GM19351 (cell line): Measurements from ENCODE around the gene ATM.
"Not testable (repeated sequence)": the region's sequence is repeated elsewhere in the genome, so short reads cannot be mapped to it uniquely, and the experiment has no call there.

Source experiments
- ATAC-seq: cut with Tn5 transposase; IDR thresholded peaks from one replicate; pipeline ENCODE4 v1.9.1; 2021; ENCODE audit warnings: mild to moderate bottlenecking, moderate library complexity; ENCODE audit not compliant: unreplicated experiment

Gene ATM

DNA sequence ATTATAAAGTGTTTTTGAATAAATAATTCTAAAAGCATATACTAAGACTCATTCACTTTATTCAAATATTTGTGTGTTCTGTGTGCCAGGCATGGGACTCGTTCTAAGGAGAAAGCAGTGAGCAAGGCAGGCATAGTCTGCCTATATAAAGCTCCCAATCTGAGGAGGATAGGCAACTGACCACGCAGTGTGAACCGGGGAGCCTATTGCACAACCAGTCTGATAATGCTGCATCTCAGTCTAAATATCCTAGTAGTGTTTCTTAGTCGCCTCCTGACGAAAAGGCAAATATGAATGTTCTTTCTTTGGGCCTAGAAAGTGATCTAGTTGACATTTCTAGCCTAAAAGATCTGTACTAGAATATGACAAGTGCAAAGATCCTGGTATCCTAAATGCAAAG lies 146.2 kb downstream of the ATM start:
- ATAC-seq = no peak

DNA sequence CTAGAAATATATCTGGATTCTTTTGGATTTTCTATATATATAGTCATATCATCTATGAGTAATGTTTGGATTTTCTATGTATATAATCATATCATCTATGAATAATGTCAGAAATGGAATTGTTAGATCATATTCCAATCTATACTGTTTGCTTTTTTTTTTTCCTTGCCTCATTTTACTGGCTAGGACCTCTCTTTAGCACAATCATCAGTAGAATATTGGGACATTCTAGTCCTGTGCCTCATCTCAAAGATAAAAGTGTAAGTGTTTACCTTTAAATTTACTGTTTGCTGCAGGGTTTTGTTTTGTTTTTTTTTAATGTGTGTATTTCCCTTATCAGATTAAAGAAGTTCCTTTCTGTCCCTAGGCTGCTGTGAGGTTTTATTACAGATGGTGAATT lies 147.4 kb downstream of the ATM start:
- no peak for ATAC-seq

DNA sequence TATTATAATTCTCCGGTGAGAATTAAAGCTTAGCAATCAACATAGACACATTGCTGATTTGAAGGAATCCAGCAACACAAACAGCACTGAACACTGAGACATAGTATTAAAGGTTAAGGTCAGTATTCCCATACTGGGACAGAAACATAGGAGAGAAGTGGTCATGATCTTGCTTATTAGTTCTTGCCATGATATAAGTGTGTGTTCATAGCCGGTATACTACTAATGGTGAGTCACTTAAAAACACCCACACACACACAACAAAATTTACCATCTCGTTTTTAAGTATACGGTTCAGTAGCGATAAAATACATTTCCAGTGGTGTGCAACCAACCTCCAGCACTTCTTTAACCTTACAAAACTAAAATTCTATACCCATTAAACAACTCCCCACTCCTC lies 148.1 kb downstream of the ATM start:
- no peak for ATAC-seq

DNA sequence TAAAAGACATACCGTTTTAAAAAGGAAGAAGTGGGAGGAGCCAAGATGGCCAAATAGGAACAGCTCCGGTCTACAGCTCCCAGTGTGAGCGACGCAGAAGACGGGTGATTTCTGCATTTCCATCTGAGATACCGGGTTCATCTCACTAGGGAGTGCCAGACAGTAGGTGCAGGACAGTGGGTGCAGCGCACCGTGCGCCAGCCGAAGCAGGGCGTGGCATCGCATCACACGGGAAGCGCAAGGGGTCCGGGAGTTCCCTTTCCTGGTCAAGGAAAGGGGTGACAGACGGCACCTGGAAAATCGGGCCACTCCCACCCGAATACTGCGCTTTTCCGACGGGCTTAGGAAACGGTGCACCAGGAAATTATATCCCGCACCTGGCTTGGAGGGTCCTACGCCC lies 150.6 kb downstream of the ATM start:
- ATAC-seq = not testable (repeated sequence)

DNA sequence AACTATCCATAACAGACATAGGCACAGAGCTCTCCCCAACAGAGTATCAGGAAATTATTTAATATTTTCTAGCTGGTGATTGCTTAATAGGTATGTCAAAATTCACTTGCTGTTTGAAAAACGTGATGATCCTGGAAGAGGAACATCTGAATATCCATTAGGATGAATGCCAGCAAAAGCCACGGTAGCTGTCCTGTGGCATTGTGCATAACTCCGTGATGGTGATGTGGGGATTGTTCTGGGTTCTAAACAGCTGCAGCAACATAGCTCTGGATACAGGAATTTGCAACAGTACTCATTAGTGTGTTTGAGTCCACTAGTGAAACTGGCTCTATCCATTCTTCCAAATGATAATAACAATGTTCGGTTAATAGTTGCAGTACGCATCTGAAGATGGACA lies 165.7 kb downstream of the ATM start:
- ATAC-seq = no peak

DNA sequence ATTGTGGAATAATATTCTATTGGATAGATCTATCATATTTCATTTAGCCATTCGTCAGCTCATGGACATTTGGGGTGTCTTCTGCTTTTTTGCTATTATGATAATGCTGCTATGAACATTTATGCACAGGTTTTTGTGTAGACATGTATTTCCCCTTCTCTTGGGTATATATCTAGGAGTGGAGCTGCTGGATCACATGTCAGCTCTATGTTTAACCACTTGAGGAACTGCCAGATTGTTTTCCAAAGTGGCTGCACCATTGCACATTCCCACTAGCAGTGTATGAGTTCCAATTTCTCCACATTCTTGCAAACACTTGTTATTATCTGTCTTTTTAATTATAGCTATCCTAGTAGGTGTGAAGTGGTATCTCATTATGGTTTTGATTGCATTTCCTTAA lies 169.5 kb downstream of the ATM start:
- ATAC-seq = no peak

DNA sequence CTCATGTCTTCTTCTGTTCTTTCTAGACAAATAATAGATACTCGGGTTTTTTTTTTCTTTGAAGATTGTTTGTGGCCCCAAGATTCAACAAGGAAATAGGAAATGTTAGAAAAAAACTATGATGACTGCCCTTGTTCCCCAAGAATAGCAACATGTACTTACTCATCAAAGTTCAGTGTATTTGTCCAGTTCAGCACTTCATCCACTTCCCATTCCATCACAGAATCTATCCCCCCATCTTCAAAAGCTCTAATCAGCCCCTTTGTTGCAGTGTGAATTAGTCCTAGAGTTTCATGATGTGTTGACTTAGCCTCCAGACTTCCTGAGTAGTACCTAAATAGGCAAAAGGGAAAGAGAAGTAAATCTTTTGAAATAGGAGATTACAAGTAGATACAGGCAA lies 170.2 kb downstream of the ATM start:
- no peak for ATAC-seq

DNA sequence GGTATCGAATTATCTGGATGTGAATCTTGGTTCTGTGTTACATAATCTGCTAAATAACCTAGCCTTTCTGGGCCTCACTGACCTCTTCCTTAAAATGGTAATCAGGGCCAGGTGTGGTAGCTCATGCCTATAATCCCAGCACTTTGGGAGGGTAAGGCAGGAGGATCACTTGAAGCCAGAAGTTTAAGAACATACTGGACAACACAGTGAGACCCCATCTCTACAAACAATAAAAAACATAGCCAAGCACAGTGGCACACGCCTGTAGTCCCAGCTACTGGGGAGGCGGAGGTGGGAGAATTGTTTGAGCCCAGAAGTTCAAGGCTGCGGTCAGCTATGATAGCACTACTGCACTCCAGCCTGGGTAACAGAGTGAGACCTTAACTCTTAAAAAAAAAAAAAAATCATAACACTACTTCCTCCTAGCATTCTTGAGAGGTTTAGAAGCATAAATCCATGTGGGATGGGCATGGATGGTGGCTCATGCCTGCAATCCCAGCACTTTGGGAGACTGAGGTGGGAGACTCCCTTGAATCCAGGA lies 171.9 kb downstream of the ATM start:
- ATAC-seq = no peak

DNA sequence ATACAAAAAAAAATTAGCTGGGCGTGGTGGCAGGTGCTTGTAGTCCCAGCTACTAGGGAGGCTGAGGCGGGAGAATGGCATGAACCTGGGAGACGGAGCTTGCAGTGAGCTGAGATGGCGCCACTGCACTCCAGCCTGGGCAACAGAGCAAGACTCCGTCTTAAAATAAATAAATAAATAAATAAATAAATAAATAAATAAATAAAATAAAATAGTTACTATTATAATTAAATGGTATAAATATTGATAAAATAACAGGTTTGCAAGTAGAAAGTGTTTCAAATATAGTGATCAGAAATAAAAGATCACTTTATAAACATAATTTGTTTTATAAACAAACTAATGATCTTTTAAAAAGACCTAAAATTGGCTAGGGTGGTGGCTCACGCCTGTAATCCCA lies 173.8 kb downstream of the ATM start:
- not testable (repeated sequence) for ATAC-seq

DNA sequence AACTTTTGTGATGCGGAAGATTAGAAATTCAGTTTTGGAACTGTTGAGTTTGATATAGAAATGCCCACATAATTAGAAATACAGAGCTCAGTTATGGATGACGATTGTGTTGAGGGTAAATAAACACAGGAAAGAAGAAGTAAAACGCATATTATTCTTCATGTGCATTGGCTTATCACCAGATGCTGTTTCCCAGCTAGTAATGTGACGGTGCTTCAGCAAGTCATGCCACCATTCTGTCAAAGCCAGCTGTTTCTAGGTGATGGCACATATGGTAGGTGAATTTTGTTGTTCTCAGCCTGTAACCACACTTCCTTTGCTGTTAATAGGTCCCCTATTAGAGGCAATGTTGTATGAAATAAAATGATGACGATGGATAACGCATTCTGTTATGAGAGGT lies 175.6 kb downstream of the ATM start:
- no peak for ATAC-seq

DNA sequence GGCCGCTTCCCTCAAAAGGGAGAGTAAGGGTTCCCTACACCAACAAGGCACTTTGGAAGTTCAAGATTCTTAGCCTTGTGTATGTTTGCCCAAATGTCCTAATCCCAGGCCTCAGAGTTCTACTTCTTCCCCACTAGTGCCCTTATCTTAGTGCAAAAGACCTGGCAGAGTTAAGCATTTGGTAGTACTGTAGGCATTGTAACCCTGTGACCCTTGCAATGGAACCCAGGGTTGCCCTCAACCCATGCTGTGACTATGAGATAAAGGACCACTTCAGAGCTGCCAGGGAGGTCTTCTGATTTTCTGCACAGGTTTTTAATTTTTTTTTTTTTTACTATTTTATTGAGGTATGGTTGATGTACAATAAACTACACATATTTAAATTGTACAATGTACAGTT lies 179.4 kb downstream of the ATM start:
- no peak for ATAC-seq

DNA sequence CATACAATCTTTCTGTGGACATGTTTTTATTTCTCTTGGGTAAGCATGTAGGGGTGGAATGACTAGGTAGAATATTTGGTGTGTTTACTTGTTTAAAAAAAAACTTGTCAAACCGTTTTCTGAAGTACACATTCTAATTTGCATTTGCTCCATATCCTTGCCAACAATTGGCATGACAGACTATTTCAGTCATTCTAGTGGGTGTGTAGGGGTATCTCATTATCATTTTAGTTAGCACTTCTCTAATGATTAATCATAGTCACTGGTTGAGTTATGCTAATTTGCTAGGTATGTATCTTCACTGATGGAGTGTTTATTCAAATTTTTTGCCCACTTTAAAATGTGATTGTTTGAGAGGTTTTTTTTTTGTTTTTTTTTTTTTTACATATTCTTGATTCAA lies 180.2 kb downstream of the ATM start:
- no peak for ATAC-seq

DNA sequence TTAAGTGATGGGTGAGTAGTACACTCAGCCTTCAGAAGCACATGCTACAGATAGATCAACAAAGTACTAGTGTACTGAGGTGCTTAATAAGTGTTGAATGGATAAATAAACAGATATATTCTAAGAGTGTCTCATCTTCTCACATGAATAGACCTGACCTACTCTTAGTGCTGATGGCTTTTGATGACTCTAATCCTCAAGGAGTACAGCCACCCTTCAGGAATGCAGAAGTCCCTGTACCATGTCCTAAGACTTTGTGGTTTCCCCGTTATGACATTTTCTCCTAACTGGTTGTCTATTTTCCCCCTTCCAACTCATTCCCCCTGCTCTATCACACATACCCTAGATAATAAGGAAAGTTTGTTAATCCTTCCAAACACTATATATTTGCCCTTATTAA lies 182.8 kb downstream of the ATM start:
- ATAC-seq = no peak

DNA sequence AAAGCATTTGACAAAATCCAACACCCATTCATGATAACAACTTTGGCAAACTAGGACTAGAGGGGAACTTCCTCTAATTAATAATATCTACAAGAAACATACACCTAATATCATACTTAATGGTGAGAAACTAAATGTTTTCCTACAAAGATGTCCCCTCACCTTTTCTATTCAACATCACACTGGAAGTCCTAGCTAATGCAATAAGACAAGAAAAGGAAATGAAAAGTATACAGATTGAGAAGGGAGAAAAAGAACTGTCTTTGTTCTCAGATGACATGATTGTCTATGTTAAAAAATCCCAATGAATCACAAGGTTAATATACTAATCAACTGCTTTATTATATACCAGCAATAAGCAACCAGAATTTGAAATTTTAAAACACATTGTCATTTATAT lies 192.1 kb downstream of the ATM start:
- no peak for ATAC-seq

DNA sequence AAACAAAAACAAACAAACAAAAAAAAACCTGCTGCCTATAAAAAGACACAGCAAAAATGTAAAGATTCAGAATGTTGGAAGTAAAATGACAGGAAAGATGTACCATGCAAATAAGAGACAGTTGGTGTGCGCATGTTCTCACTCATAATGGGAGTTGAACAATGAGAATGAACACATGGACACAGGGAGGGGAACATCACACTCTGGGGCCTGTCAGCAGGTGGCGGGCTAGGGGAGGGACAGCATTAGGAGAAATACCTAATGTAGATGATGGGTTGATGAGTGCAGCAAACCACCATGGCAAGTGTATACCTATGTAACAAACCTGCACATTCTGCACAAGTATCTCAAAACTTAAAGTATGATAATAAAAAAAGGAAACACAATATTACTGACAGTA lies 194.7 kb downstream of the ATM start:
- ATAC-seq = peak; percentile 75
